ENCODE data around the gene IFT122. TPM values are rescaled to one million over a fixed set of nuclear protein-coding genes. Genes with fewer than 3 reads are reported as not detected.

Gene IFT122
- total RNA-seq, 1 donor from 2014 or later: 20.6 TPM

DNA sequence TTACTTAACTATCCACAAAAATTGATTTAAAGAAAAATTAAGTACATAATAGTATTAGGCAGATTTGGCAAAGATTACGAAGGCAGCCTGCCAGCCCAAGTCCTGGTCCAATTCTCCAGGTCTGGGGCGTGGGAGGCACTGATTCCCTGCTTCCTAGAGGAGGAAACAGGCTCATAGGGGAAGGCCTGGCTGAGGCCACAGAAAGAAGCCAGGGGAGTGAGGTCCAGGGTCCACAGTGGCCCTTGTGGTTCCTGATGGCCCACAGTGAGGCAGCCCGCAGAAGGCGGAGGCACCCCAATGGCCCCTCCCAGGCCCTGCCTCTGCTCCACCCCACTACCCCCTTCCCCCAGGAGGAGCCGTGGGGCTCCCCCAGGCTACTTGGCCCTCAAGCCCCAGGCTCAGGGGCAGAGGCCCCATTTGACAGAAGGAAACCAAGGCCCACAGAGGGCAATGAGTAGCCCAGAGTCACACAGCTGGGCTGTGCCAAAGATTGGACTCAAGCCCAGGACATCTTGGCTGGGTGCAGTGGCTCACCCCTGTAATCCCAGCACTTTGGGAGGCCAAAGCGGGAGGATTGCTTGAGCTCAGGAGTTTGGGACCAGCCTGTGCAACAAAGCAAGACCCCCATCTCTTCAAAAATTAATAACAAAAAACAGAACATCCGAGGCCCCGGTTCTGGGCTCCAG lies 124.0 kb downstream of the IFT122 start:
- H3K9me3 Mint-ChIP-seq (ENCODE audit: unreplicated experiment): peaks cover 11% of the 10 kb centered on the region
- peaks cover 19% of the 10 kb centered on the region for H3K4me1 Mint-ChIP-seq (ENCODE audit: low read depth, unreplicated experiment)
- TF ChIP-seq, protein P1, sequence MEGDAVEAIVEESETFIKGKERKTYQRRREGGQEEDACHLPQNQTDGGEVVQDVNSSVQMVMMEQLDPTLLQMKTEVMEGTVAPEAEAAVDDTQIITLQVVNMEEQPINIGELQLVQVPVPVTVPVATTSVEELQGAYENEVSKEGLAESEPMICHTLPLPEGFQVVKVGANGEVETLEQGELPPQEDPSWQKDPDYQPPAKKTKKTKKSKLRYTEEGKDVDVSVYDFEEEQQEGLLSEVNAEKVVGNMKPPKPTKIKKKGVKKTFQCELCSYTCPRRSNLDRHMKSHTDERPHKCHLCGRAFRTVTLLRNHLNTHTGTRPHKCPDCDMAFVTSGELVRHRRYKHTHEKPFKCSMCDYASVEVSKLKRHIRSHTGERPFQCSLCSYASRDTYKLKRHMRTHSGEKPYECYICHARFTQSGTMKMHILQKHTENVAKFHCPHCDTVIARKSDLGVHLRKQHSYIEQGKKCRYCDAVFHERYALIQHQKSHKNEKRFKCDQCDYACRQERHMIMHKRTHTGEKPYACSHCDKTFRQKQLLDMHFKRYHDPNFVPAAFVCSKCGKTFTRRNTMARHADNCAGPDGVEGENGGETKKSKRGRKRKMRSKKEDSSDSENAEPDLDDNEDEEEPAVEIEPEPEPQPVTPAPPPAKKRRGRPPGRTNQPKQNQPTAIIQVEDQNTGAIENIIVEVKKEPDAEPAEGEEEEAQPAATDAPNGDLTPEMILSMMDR (IDR thresholded peaks at IDR 0.05; ENCODE audit: partially characterized antibody, unreplicated experiment): no peak
- H3K27me3 Mint-ChIP-seq (ENCODE audit: unreplicated experiment): peaks cover 10% of the 10 kb centered on the region
- H3K36me3 Mint-ChIP-seq (ENCODE audit: unreplicated experiment): peaks cover 5% of the 10 kb centered on the region
- no peak overlapping the region for H3K4me3 Mint-ChIP-seq (ENCODE audit: unreplicated experiment)
- no peak overlapping the region for H3K27ac Mint-ChIP-seq (ENCODE audit: unreplicated experiment)
- DNase-seq: no peak

DNA sequence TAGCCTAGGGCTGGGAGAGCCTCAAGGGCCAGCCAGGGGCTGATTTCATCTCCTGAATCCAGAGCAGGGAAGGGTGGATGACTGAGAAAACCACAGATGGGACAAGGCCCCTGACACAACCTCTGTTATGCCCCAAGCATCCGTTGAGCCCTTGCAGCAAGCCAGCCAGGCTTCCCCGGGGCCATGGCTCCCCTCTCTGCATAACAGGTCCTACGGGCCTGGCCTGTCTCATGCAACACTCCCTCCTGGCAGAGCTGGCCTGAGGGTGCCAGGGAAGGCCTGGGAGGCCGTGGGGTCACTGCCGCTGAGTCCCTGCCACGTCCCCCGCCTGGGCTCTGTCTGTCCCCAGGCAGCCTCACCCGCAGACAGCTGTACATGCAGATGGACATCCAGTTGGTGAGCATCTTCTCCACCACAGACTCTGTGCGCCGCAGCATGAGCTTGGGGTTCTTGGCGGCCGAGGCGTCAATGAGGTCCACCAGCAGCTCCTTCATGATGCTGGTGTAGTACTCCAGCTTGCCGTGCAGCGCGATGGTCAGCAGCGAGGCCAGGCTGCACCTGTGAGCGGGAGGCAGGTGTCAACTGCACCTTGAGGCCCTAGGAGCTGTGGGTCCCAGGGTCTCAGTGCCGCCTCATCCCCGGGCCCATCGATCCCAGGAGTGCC lies 125.1 kb downstream of the IFT122 start:
- H3K27me3 Mint-ChIP-seq (ENCODE audit: unreplicated experiment): peaks cover 10% of the 10 kb centered on the region
- peaks cover 11% of the 10 kb centered on the region for H3K9me3 Mint-ChIP-seq (ENCODE audit: unreplicated experiment)
- H3K4me1 Mint-ChIP-seq (ENCODE audit: low read depth, unreplicated experiment): peaks cover 19% of the 10 kb centered on the region
- H3K4me3 Mint-ChIP-seq (ENCODE audit: unreplicated experiment): no peak overlapping the region
- H3K27ac Mint-ChIP-seq (ENCODE audit: unreplicated experiment): no peak overlapping the region
- TF ChIP-seq, protein P1 (IDR thresholded peaks at IDR 0.05; ENCODE audit: partially characterized antibody, unreplicated experiment): no peak
- no peak for DNase-seq
- H3K36me3 Mint-ChIP-seq (ENCODE audit: unreplicated experiment): peaks cover 5% of the 10 kb centered on the region

DNA sequence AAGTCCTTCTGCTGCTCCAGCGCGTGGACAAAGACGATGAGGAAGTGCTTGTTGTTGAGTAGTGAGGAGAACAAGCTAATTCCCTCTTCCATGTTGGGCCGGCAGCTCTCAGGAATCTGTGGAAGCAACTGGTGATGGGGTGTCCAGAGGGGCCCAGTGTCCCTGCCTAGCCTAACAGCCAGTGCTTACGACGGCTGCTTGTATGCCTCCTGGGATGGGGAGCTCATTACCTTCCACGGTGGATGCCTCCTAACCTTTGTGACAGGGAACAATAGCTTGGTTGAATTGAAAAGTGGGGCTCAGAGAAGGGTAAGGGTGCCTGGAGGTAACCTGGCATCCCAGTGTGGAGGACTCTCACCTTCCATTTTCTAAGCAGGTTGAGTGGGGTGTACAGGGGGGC lies 125.9 kb downstream of the IFT122 start:
- TF ChIP-seq, protein P1 (IDR thresholded peaks at IDR 0.05; ENCODE audit: partially characterized antibody, unreplicated experiment): no peak
- Mint-ChIP-seq H3K4me1 (ENCODE audit: low read depth, unreplicated experiment) (peaks cover 14% of the 10 kb centered on the region), H3K9me3 (ENCODE audit: unreplicated experiment) (peaks cover 8% of the 10 kb centered on the region), H3K36me3 (ENCODE audit: unreplicated experiment) (peaks cover under 1% of the 10 kb centered on the region), H3K27ac (ENCODE audit: unreplicated experiment) (peak overlapping the region; percentile 48), H3K27me3 (ENCODE audit: unreplicated experiment) (peaks cover 8% of the 10 kb centered on the region), H3K4me3 (ENCODE audit: unreplicated experiment) (no peak overlapping the region)
- no peak for DNase-seq

DNA sequence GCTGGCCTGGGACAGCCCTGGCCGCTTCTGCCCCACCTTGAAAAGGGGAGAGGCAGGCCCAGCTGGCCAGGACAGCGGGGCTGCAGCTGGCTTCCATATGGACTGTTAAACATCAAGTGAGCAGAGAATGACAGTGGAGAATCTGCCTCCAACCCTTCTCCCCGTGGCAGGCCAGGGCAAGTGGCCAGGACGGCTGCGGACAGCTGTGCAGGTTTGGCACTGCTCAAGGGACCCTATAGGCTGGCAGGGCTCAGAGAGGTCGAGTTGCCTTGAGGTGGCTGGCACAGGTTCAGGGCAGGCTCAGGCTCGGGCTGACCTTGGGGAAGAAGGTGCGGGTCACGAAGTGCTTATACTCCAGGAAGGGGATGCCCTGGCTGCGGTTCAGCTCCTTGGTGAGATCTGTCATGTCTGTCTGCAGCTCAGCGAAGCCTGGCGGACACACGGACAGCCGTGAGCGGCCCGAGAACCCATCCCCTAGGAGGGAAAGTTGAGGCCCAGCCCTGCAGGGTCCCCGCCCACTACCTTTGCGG lies 127.2 kb downstream of the IFT122 start:
- peak overlapping the region; percentile 74 for H3K27ac Mint-ChIP-seq (ENCODE audit: unreplicated experiment)

More for the DNA sequence above, 127.2 kb downstream of the IFT122 start:
- TF ChIP-seq, protein P1 (IDR thresholded peaks at IDR 0.05; ENCODE audit: partially characterized antibody, unreplicated experiment): no peak
- peaks cover 8% of the 10 kb centered on the region for H3K9me3 Mint-ChIP-seq (ENCODE audit: unreplicated experiment)
- no peaks in the 10 kb centered on the region for H3K36me3 Mint-ChIP-seq (ENCODE audit: unreplicated experiment)
- H3K27me3 Mint-ChIP-seq (ENCODE audit: unreplicated experiment): peaks cover 12% of the 10 kb centered on the region
- H3K4me3 Mint-ChIP-seq (ENCODE audit: unreplicated experiment): peak overlapping the region; percentile 34
- DNase-seq: peak; percentile 56
- peaks cover 17% of the 10 kb centered on the region for H3K4me1 Mint-ChIP-seq (ENCODE audit: low read depth, unreplicated experiment)

Data from glutamatergic neuron (in vitro differentiated cells).